GM19351 (cell line): Measurements from ENCODE around the gene FAR1.

Experiments
- ATAC-seq: cut with Tn5 transposase; IDR thresholded peaks from one replicate; pipeline ENCODE4 v1.9.1; 2021; ENCODE audit warnings: mild to moderate bottlenecking, moderate library complexity; ENCODE audit not compliant: unreplicated experiment

The FAR1 gene

GRCh38 chr11:13772223-13773046 lies 104.0 kb downstream of the FAR1 start:
- ATAC-seq, result peak; percentile 84

- no peak for ATAC-seq
Observed at GRCh38 chr11:13775471-13775870, 107.0 kb downstream of the FAR1 start.

- ATAC-seq, result no peak
Observed at GRCh38 chr11:13776134-13776815, 107.8 kb downstream of the FAR1 start.

GRCh38 chr11:13777341-13777985 lies 109.0 kb downstream of the FAR1 start:
- ATAC-seq, result no peak

- no peak for ATAC-seq
Observed at GRCh38 chr11:13778345-13778744, 109.9 kb downstream of the FAR1 start.

- no peak for ATAC-seq
Observed at GRCh38 chr11:13781153-13781552, 112.7 kb downstream of the FAR1 start.
